Measurements from ENCODE around the gene CD160. TPM values are rescaled to one million over a fixed set of nuclear protein-coding genes. Genes with fewer than 3 reads are reported as not detected.

The CD160 gene
- total and polyA plus RNA-seq, 9 donors: 0.10 to 1.9 (median 0.20) TPM; not detected in 4

DNA sequence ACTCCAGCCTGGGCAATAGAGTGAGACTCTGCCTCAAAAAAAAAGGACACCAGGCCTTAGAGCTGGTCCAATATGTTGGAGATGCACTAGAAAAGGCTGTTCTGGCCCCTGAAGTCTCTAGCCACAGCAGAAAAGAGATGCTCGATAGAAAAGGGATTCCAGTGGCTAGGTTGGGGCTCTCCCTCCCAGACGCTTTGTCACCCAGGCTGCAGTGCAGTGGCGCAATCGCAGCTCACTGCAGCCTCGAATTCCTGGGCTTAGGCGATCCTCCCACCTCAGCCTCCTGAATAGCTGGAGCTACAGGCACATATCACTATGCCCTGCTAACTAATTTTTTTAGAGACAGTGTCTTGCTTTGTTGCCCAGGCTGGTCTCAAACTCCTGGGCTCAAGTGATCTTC is 30.4 kb upstream of the CD160 start:
- H3K4me3 ChIP-seq: no peak overlapping the region
- 92 to 97% (median 93%) methylated on average over 6 of the region's 6 CpGs for WGBS, 3 donors
- no peak overlapping the region for H3K27ac ChIP-seq
- H3K4me1 ChIP-seq (ENCODE audit: insufficient read depth): no peaks in the 10 kb centered on the region
- TF ChIP-seq EP300 (IDR thresholded peaks at IDR 0.05): no peak
- TF ChIP-seq, protein P1, sequence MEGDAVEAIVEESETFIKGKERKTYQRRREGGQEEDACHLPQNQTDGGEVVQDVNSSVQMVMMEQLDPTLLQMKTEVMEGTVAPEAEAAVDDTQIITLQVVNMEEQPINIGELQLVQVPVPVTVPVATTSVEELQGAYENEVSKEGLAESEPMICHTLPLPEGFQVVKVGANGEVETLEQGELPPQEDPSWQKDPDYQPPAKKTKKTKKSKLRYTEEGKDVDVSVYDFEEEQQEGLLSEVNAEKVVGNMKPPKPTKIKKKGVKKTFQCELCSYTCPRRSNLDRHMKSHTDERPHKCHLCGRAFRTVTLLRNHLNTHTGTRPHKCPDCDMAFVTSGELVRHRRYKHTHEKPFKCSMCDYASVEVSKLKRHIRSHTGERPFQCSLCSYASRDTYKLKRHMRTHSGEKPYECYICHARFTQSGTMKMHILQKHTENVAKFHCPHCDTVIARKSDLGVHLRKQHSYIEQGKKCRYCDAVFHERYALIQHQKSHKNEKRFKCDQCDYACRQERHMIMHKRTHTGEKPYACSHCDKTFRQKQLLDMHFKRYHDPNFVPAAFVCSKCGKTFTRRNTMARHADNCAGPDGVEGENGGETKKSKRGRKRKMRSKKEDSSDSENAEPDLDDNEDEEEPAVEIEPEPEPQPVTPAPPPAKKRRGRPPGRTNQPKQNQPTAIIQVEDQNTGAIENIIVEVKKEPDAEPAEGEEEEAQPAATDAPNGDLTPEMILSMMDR (IDR thresholded peaks at IDR 0.05): no peak
- no peak for TF ChIP-seq POLR2A (IDR thresholded peaks at IDR 0.05)
- intact Hi-C loops (cut with DNase I): no loop called here
- no peaks in the 10 kb centered on the region for H3K36me3 ChIP-seq
- no peaks in the 10 kb centered on the region for H3K27me3 ChIP-seq
- no peaks in the 10 kb centered on the region for H3K9me3 ChIP-seq
- DNase-seq: no peak

- TF ChIP-seq POLR2A (IDR thresholded peaks at IDR 0.05): no peak
- no peak for TF ChIP-seq EP300 (IDR thresholded peaks at IDR 0.05)
- TF ChIP-seq, protein P1 (IDR thresholded peaks at IDR 0.05): no peak
- no peak overlapping the region for H3K4me3 ChIP-seq
- no peak overlapping the region for H3K27ac ChIP-seq
- no peaks in the 10 kb centered on the region for H3K9me3 ChIP-seq
- DNase-seq: no peak
- WGBS, 3 donors: 90 to 97% (median 93%) methylated on average over 6 of the region's 6 CpGs
- no peaks in the 10 kb centered on the region for H3K27me3 ChIP-seq
- no peaks in the 10 kb centered on the region for H3K4me1 ChIP-seq (ENCODE audit: insufficient read depth)
- intact Hi-C loops (cut with DNase I): no loop called here
- H3K36me3 ChIP-seq: no peaks in the 10 kb centered on the region
These were observed 29.4 kb upstream of the CD160 start for GRCh38 chr1:145689922-145690321.

- H3K4me3 ChIP-seq: no peak overlapping the region
- H3K9me3 ChIP-seq: no peaks in the 10 kb centered on the region
- DNase-seq: no peak
- H3K27ac ChIP-seq: no peak overlapping the region
- 53 to 61% (median 57%) methylated on average over 5 of the region's 5 CpGs for WGBS, 3 donors
- intact Hi-C loops (cut with DNase I): no loop called here
- TF ChIP-seq, protein P1 (IDR thresholded peaks at IDR 0.05): no peak
- H3K27me3 ChIP-seq: no peaks in the 10 kb centered on the region
- H3K36me3 ChIP-seq: no peaks in the 10 kb centered on the region
- H3K4me1 ChIP-seq (ENCODE audit: insufficient read depth): no peaks in the 10 kb centered on the region
These were observed 28.4 kb upstream of the CD160 start for GRCh38 chr1:145690587-145691558.

- 89 to 93% (median 89%) methylated on average over 11 of the region's 11 CpGs for WGBS, 3 donors
- DNase-seq: no peak
- TF ChIP-seq, protein P1 (IDR thresholded peaks at IDR 0.05): no peak
- TF ChIP-seq EP300 (IDR thresholded peaks at IDR 0.05): no peak
- no peak for TF ChIP-seq POLR2A (IDR thresholded peaks at IDR 0.05)
- Histone ChIP-seq H3K4me3 (no peak overlapping the region), H3K4me1 (ENCODE audit: insufficient read depth) (no peaks in the 10 kb centered on the region), H3K27me3 (no peaks in the 10 kb centered on the region), H3K9me3 (no peaks in the 10 kb centered on the region), H3K36me3 (no peaks in the 10 kb centered on the region), H3K27ac (no peak overlapping the region)
- intact Hi-C loops (cut with DNase I): no loop called here
These were observed 26.4 kb upstream of the CD160 start for GRCh38 chr1:145692785-145693443.

Measured in ovary (tissue), 9 donors.